NK-92 treated with Interleukin-12 subunit alpha and Interleukin-12 subunit beta, amount 100 ng/mL, for 24 hours (cell line): ENCODE measurements around the gene RAC2.

Experiments used
- DNase-seq: peaks from one replicate; lab custom pipeline; 2025; lab: John Stamatoyannopoulos, UW

Gene RAC2

GRCh38 chr22:37275622-37276021 lies 31.6 kb upstream of the RAC2 start:
- no peak for DNase-seq

- DNase-seq = no peak
These were observed 31.1 kb upstream of the RAC2 start for GRCh38 chr22:37275134-37275533.

- peak; percentile 18 for DNase-seq
These were observed 30.4 kb upstream of the RAC2 start for GRCh38 chr22:37274380-37274862.

- DNase-seq = no peak
These were observed 29.8 kb upstream of the RAC2 start for GRCh38 chr22:37273846-37274225.

- no peak for DNase-seq
These were observed 29.2 kb upstream of the RAC2 start for GRCh38 chr22:37273126-37273845.

GRCh38 chr22:37270928-37271650 lies 27.0 kb upstream of the RAC2 start:
- DNase-seq = no peak

GRCh38 chr22:37269936-37270678 lies 26.0 kb upstream of the RAC2 start:
- DNase-seq = no peak

GRCh38 chr22:37267661-37268413 lies 23.8 kb upstream of the RAC2 start:
- DNase-seq = no peak

GRCh38 chr22:37267135-37267587 lies 23.1 kb upstream of the RAC2 start:
- DNase-seq = peak; percentile 17

- no peak for DNase-seq
These were observed 22.6 kb upstream of the RAC2 start for GRCh38 chr22:37266581-37267134.

GRCh38 chr22:37263966-37264887 lies 20.2 kb upstream of the RAC2 start:
- DNase-seq = no peak

- DNase-seq = no peak
These were observed 18.3 kb upstream of the RAC2 start for GRCh38 chr22:37262346-37262745.

- DNase-seq = peak; percentile 16
These were observed 16.9 kb upstream of the RAC2 start for GRCh38 chr22:37260901-37261336.

- DNase-seq = no peak
These were observed 16.2 kb upstream of the RAC2 start for GRCh38 chr22:37260155-37260795.

GRCh38 chr22:37259540-37260029 lies 15.5 kb upstream of the RAC2 start:
- no peak for DNase-seq

GRCh38 chr22:37258753-37259401 lies 14.8 kb upstream of the RAC2 start:
- DNase-seq = no peak

GRCh38 chr22:37258005-37258752 lies 14.1 kb upstream of the RAC2 start:
- DNase-seq = no peak

GRCh38 chr22:37256075-37256726 lies 12.1 kb upstream of the RAC2 start:
- DNase-seq = no peak
